Activated T-cell treated with anti-CD3 and anti-CD28 coated beads, Interleukin-2, amount 50 U/mL, for 24 hours (primary cell): ENCODE results near the gene MS4A6A.

ENCODE experiments used
- DNase-seq: peaks from one replicate; pipeline ENCODE4 v3.0.0-alpha.2; 2020
- H3K27ac Mint-ChIP-seq: 2 replicates; pipeline ENCODE4 v1.8.0; 2020; ENCODE audit warnings: mild to moderate bottlenecking, mixed read lengths
- H3K27me3 Mint-ChIP-seq: 2 replicates; pipeline ENCODE4 v1.8.0; 2020; ENCODE audit warnings: mixed read lengths
- H3K36me3 Mint-ChIP-seq: 2 replicates; pipeline ENCODE4 v1.8.0; 2020; ENCODE audit warnings: low read depth, mixed read lengths
- H3K4me1 Mint-ChIP-seq: 2 replicates; pipeline ENCODE4 v1.8.0; 2020; ENCODE audit warnings: low read depth, mixed read lengths
- H3K4me3 Mint-ChIP-seq: 2 replicates; pipeline ENCODE4 v1.8.0; 2020; ENCODE audit warnings: mild to moderate bottlenecking, moderate library complexity, mixed read lengths
- H3K9me3 Mint-ChIP-seq: 2 replicates; pipeline ENCODE4 v1.8.0; 2020; ENCODE audit warnings: mixed read lengths

MS4A6A gene

DNA sequence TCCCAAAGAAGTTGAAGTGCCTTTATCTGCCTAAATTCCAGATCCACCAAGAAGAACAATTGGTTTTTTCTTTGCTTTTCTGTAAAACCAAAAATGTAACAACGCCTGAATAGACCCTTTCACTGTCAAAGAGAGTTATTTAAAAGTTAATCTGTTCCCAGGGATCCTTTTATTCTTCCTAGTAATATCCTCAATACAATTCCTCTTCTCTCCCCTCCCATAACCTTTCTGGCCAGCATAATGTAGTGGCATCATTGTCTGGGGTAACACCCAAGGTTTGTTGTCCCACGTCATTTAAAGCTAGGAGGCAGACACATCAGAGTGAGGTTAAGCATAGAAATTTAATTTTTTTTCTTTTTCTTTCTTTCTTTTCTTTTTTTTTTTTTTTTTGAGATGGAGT lies 54.5 kb downstream of the MS4A6A start:
- Mint-ChIP-seq H3K9me3 (no peaks in the 10 kb centered on the region), H3K4me3 (no peak overlapping the region), H3K4me1 (no peaks in the 10 kb centered on the region), H3K27me3 (peaks cover 3% of the 10 kb centered on the region), H3K27ac (no peak overlapping the region), H3K36me3 (no peaks in the 10 kb centered on the region)
- DNase-seq, result no peak

DNA sequence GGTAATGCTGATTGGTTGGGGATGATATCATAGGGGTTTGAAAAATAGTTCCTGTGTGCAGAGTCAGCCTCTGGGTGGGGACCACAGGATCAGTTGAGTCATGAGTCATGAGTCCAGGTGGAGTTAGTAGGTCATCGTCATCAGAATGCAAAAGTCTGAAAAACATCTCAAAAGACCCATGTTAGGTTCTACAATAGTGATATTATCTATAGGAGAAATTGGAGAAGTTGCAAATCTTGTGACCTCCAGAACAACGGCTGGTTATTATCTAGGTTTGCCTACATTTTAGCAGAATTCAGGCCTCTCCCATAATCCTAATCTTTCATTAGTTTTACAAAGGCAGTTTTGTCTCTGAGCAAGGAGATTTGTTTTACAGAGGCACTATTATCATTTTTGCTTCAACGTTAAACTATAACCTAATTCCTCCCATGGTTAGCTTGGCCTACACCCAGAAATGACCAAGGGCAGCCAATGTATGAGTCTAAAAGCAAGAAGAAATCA lies 55.5 kb downstream of the MS4A6A start:
- H3K9me3 Mint-ChIP-seq, result no peaks in the 10 kb centered on the region
- H3K4me1 Mint-ChIP-seq, result no peaks in the 10 kb centered on the region
- no peaks in the 10 kb centered on the region for H3K27me3 Mint-ChIP-seq
- H3K4me3 Mint-ChIP-seq, result no peak overlapping the region
- no peak overlapping the region for H3K27ac Mint-ChIP-seq
- DNase-seq, result no peak
- no peaks in the 10 kb centered on the region for H3K36me3 Mint-ChIP-seq

- Mint-ChIP-seq H3K27me3 (no peaks in the 10 kb centered on the region), H3K4me1 (no peaks in the 10 kb centered on the region), H3K4me3 (no peak overlapping the region), H3K36me3 (no peaks in the 10 kb centered on the region), H3K27ac (no peak overlapping the region), H3K9me3 (no peaks in the 10 kb centered on the region)
- no peak for DNase-seq
Observed at GRCh38 chr11:60125956-60126585, 56.8 kb downstream of the MS4A6A start.

DNA sequence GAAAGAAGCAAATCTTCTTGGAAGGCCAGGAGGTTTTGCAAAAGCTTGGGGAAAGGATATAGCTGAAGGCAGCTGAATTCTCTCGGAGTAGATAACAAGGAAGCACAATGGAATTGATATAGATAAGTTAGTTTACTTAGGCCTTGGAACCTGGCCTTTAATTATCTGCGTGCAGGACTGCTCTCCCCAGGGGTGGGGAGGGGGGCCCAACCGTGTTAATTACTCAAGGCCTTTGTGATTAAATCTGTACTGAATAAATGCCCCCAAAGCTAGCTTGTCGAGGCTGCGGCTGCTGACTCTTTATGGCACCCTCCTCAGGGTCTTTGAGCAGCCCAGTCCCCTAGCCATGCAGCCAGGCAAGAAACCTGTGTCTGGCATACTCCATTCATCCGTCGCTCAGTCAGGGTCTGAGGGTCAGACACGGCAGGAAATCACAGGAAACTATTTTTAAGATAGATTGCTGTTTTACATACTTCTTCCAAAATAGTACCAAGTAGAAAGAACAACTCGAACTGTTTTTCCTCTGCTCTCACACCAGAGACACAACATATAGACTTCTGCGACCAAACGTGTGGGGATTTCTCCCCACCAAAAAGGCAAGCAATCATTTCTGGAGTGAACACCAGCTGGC lies 58.0 kb downstream of the MS4A6A start:
- no peaks in the 10 kb centered on the region for H3K27me3 Mint-ChIP-seq
- no peak for DNase-seq
- no peaks in the 10 kb centered on the region for H3K9me3 Mint-ChIP-seq
- no peak overlapping the region for H3K4me3 Mint-ChIP-seq
- no peaks in the 10 kb centered on the region for H3K4me1 Mint-ChIP-seq
- no peaks in the 10 kb centered on the region for H3K36me3 Mint-ChIP-seq
- no peak overlapping the region for H3K27ac Mint-ChIP-seq
